Measurements from ENCODE around the gene PNPLA1. TPM values are rescaled to one million over a fixed set of nuclear protein-coding genes. Genes with fewer than 3 reads are reported as not detected.

PNPLA1 gene
- polyA plus RNA-seq, 1 donor (not counting 4 experiments of a cell fraction or from before 2014, with no cell fraction given): 0.14 TPM

GRCh38 chr6:36235862-36236261 lies 34.0 kb upstream of the PNPLA1 start:
- dilution Hi-C loops (cut with MboI; ENCODE audit: extremely low pct_ligation_motif_present, low sequenced_read_pairs): no loop called here
- no peak for FAIRE-seq

GRCh38 chr6:36239774-36240173 lies 30.1 kb upstream of the PNPLA1 start:
- Histone ChIP-seq H3K9ac (ENCODE audit: control insufficient read depth, extremely low read depth, insufficient read depth, low read length) (no peak overlapping the region), H3K9me3 (ENCODE audit: control insufficient read depth, low read depth, low read length) (no peaks in the 10 kb centered on the region), H3K27me3 (ENCODE audit: control insufficient read depth, extremely low read depth, insufficient read depth, low read length) (peaks cover 4% of the 10 kb centered on the region), H3K9me1 (ENCODE audit: control insufficient read depth, extremely low read depth, insufficient read depth, low read length) (no peaks in the 10 kb centered on the region), H3K4me2 (ENCODE audit: control insufficient read depth, extremely low read depth, insufficient read depth, low read depth, low read length) (no peak overlapping the region), H4K20me1 (ENCODE audit: control insufficient read depth, extremely low read depth, insufficient read depth, low read length) (no peaks in the 10 kb centered on the region), H3K4me1 (ENCODE audit: control insufficient read depth, extremely low read depth, insufficient read depth, low read length) (no peaks in the 10 kb centered on the region), H3K36me3 (ENCODE audit: control insufficient read depth in 2 of 2, extremely low read depth in 1 of 2, insufficient read depth in 2 of 2, low read length in 2 of 2) (no peaks in the 10 kb centered on the region), H3K27ac (ENCODE audit: control insufficient read depth, insufficient read depth, low read length) (no peak overlapping the region), H3K79me2 (ENCODE audit: control insufficient read depth, insufficient read depth, low read length) (no peaks in the 10 kb centered on the region), H2AFZ (ENCODE audit: control insufficient read depth, low read length) (no peak overlapping the region), H3K4me3 (ENCODE audit: control insufficient read depth in 2 of 3, extremely low read depth in 1 of 3, insufficient read depth in 2 of 3, low read depth in 1 of 3, low read length in 3 of 3) (no peak overlapping the region)
- dilution Hi-C loops (cut with MboI; ENCODE audit: extremely low pct_ligation_motif_present, low sequenced_read_pairs): no loop called here
- FAIRE-seq (no peak), DNase-seq (ENCODE audit: low read depth, low spot score) (no peak)
- no peak for TF ChIP-seq CTCF (optimal IDR thresholded peaks at IDR 0.05 in 1 of 3, IDR thresholded peaks at IDR 0.05 in 1 of 3, conservative IDR thresholded peaks at IDR 0.05 in 1 of 3; ENCODE audit: extremely low read depth in 1 of 3, insufficient read depth in 2 of 3, low read length in 3 of 3)
- no peak for TF ChIP-seq EZH2 (IDR thresholded peaks at IDR 0.05; ENCODE audit: low read length)

More at GRCh38 chr6:36235862-36236261, 34.0 kb upstream of the PNPLA1 start:
- Histone ChIP-seq H3K79me2 (ENCODE audit: control insufficient read depth, insufficient read depth, low read length) (no peaks in the 10 kb centered on the region), H3K9ac (ENCODE audit: control insufficient read depth, extremely low read depth, insufficient read depth, low read length) (no peak overlapping the region), H3K9me1 (ENCODE audit: control insufficient read depth, extremely low read depth, insufficient read depth, low read length) (no peaks in the 10 kb centered on the region), H3K4me3 (ENCODE audit: control insufficient read depth in 2 of 3, extremely low read depth in 1 of 3, insufficient read depth in 2 of 3, low read depth in 1 of 3, low read length in 3 of 3) (no peak overlapping the region), H3K9me3 (ENCODE audit: control insufficient read depth, low read depth, low read length) (no peaks in the 10 kb centered on the region), H3K4me2 (ENCODE audit: control insufficient read depth, extremely low read depth, insufficient read depth, low read depth, low read length) (no peak overlapping the region), H3K4me1 (ENCODE audit: control insufficient read depth, extremely low read depth, insufficient read depth, low read length) (no peaks in the 10 kb centered on the region), H2AFZ (ENCODE audit: control insufficient read depth, low read length) (no peak overlapping the region), H3K27me3 (ENCODE audit: control insufficient read depth, extremely low read depth, insufficient read depth, low read length) (peaks cover 4% of the 10 kb centered on the region), H3K36me3 (ENCODE audit: control insufficient read depth in 2 of 2, extremely low read depth in 1 of 2, insufficient read depth in 2 of 2, low read length in 2 of 2) (peaks cover 0 to 7% of the 10 kb centered on the region in 2 experiments), H3K27ac (ENCODE audit: control insufficient read depth, insufficient read depth, low read length) (no peak overlapping the region), H4K20me1 (ENCODE audit: control insufficient read depth, extremely low read depth, insufficient read depth, low read length) (no peaks in the 10 kb centered on the region)
- TF ChIP-seq EZH2 (IDR thresholded peaks at IDR 0.05; ENCODE audit: low read length) (no peak), CTCF (optimal IDR thresholded peaks at IDR 0.05 in 1 of 3, IDR thresholded peaks at IDR 0.05 in 1 of 3, conservative IDR thresholded peaks at IDR 0.05 in 1 of 3; ENCODE audit: extremely low read depth in 1 of 3, insufficient read depth in 2 of 3, low read length in 3 of 3) (no peak)
- DNase-seq (ENCODE audit: low read depth, low spot score): no peak

Data from keratinocyte (primary cell).